Uterus (tissue), 2 donors: ENCODE data around the gene LRRC7.

Experiments used
- POLR2A ChIP-seq, 2 donors: fragments of 450-650 bp; IDR thresholded peaks; one replicate each; pipeline ENCODE4 v1.6.1; 2016; ENCODE audit warnings: antibody characterized with exemption in 2 of 2, mild to moderate bottlenecking in 1 of 2, moderate library complexity in 1 of 2
- TF ChIP-seq, protein P1 (sequence below), 4 experiments: fragments of 200-600 bp in 2 of 4; fragments of 450-650 bp in 2 of 4; sonication (generic) in 2 of 4; IDR thresholded peaks; one replicate each; pipeline ENCODE4 v1.5.1; 2016 to 2019; ENCODE audit warnings: antibody characterized with exemption in 4 of 4, mild to moderate bottlenecking in 2 of 4, moderate library complexity in 1 of 4

DNA sequence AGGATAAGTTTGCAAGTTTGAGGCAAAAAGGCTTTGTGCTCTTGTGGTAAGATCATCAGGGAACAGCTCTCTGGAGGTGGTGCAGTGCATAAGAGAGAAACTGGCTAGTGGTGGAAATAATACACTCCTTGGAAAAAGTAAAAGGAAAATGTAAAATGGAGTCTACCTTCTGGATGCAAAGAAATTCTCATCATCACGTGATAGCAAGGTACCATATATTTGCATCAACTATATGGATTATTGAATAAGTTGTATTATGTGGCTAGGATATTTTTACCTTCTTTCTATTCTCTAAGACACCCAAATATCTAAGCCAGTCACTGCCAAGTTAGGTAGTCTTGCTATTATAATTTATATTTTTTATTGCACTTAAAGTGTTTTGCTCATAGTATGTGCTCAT is 14.0 kb upstream of the LRRC7 start:
- TF ChIP-seq, protein P1, sequence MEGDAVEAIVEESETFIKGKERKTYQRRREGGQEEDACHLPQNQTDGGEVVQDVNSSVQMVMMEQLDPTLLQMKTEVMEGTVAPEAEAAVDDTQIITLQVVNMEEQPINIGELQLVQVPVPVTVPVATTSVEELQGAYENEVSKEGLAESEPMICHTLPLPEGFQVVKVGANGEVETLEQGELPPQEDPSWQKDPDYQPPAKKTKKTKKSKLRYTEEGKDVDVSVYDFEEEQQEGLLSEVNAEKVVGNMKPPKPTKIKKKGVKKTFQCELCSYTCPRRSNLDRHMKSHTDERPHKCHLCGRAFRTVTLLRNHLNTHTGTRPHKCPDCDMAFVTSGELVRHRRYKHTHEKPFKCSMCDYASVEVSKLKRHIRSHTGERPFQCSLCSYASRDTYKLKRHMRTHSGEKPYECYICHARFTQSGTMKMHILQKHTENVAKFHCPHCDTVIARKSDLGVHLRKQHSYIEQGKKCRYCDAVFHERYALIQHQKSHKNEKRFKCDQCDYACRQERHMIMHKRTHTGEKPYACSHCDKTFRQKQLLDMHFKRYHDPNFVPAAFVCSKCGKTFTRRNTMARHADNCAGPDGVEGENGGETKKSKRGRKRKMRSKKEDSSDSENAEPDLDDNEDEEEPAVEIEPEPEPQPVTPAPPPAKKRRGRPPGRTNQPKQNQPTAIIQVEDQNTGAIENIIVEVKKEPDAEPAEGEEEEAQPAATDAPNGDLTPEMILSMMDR (IDR thresholded peaks at IDR 0.05) = no peak
- TF ChIP-seq POLR2A (IDR thresholded peaks at IDR 0.05) = no peak
